Bronchial epithelial cell (primary cell): Measurements from ENCODE around the gene FNDC3B. TPM values are rescaled to one million over a fixed set of nuclear protein-coding genes. Genes with fewer than 3 reads are reported as not detected.

Experiments
- DNase-seq: peaks from one replicate; pipeline ENCODE4 v3.0.0-alpha.2; 2010; ENCODE audit warnings: low read depth
- FAIRE-seq: peaks from 2 replicates; lab custom pipeline; 2011; peaks lifted over from hg19 to GRCh38; lab: Jason Lieb, UNC
- H3K27me3 ChIP-seq: 2 replicates; pipeline ENCODE4 v1.5.1; 2011; ENCODE audit warnings: low read length; ENCODE audit not compliant: control insufficient read depth, insufficient read depth
- H3K36me3 ChIP-seq: 2 replicates; pipeline ENCODE4 v1.5.1; 2011; ENCODE audit warnings: low read length; ENCODE audit not compliant: control insufficient read depth, insufficient read depth
- H3K4me3 ChIP-seq: 2 replicates; pipeline ENCODE4 v1.5.1; 2011; ENCODE audit warnings: mild to moderate bottlenecking, low read depth, low read length, control low read depth
- total RNA-seq: library from RNA; depleted of rRNA; stranded (reverse); fragments of >200 nt; gene quantifications from 2 replicates; pipeline ENCODE4 v1.2.1, GENCODE V29; 2014
- TF ChIP-seq, protein P1 (sequence below): IDR thresholded peaks from 2 replicates; pipeline ENCODE4 v1.5.1; 2011; ENCODE audit warnings: mild to moderate bottlenecking, moderate library complexity, low read length, control low read depth, inconsistent platforms; ENCODE audit not compliant: insufficient read depth, severe bottlenecking

Gene FNDC3B
- total RNA-seq, 1 donor from 2014 or later = 39.2 TPM

GRCh38 chr3:172106989-172107388 lies 67.6 kb downstream of the FNDC3B start:
- H3K4me3 ChIP-seq = no peak overlapping the region
- H3K27me3 ChIP-seq = no peaks in the 10 kb centered on the region
- H3K36me3 ChIP-seq = no peaks in the 10 kb centered on the region
- TF ChIP-seq, protein P1, sequence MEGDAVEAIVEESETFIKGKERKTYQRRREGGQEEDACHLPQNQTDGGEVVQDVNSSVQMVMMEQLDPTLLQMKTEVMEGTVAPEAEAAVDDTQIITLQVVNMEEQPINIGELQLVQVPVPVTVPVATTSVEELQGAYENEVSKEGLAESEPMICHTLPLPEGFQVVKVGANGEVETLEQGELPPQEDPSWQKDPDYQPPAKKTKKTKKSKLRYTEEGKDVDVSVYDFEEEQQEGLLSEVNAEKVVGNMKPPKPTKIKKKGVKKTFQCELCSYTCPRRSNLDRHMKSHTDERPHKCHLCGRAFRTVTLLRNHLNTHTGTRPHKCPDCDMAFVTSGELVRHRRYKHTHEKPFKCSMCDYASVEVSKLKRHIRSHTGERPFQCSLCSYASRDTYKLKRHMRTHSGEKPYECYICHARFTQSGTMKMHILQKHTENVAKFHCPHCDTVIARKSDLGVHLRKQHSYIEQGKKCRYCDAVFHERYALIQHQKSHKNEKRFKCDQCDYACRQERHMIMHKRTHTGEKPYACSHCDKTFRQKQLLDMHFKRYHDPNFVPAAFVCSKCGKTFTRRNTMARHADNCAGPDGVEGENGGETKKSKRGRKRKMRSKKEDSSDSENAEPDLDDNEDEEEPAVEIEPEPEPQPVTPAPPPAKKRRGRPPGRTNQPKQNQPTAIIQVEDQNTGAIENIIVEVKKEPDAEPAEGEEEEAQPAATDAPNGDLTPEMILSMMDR = no peak
- DNase-seq (peak; percentile 69), FAIRE-seq (no peak)

- DNase-seq (no peak), FAIRE-seq (no peak)
- Histone ChIP-seq H3K36me3 (no peaks in the 10 kb centered on the region), H3K4me3 (no peak overlapping the region), H3K27me3 (no peaks in the 10 kb centered on the region)
- TF ChIP-seq, protein P1 = no peak
These were observed 68.0 kb downstream of the FNDC3B start for GRCh38 chr3:172107403-172107802.

DNA sequence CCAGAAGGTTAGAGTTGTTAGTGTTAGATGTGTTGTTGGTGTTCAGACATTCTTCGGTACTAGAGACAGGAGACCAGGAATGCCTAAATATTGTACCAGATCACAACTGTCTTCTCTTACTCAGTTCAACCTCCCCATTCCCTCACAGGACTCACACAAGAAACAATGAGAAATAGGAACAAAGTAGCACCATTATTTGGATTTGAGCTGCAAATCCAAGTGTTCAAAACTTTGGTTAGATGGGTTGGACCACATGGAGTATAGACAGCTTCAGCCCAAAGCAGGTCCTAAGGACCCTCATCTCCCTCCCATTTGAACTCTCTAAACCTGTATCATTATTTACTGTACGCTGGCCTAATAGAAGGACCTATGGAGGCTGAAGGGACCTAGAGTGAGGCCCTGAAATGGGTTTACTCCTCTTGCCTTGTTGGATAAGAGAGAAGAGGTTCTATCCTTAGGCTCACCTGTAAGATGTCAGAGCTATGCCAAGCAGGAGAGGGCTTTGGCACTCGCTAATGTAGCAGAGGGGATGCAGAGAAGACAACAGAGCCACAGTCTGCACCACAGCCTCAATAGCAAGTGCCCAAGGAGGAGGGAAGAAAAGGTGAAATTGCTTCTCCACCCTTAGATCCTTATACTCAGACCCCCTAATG lies 70.9 kb downstream of the FNDC3B start:
- FAIRE-seq = no peak
- no peak for DNase-seq
- Histone ChIP-seq H3K4me3 (no peak overlapping the region), H3K27me3 (no peaks in the 10 kb centered on the region), H3K36me3 (peaks cover 3% of the 10 kb centered on the region)
- TF ChIP-seq, protein P1 = no peak

- Histone ChIP-seq H3K27me3 (no peaks in the 10 kb centered on the region), H3K36me3 (peaks cover 6% of the 10 kb centered on the region), H3K4me3 (no peak overlapping the region)
- TF ChIP-seq, protein P1 = no peak
- no peak for DNase-seq
- FAIRE-seq = no peak
These were observed 71.8 kb downstream of the FNDC3B start for GRCh38 chr3:172111163-172111562.

DNA sequence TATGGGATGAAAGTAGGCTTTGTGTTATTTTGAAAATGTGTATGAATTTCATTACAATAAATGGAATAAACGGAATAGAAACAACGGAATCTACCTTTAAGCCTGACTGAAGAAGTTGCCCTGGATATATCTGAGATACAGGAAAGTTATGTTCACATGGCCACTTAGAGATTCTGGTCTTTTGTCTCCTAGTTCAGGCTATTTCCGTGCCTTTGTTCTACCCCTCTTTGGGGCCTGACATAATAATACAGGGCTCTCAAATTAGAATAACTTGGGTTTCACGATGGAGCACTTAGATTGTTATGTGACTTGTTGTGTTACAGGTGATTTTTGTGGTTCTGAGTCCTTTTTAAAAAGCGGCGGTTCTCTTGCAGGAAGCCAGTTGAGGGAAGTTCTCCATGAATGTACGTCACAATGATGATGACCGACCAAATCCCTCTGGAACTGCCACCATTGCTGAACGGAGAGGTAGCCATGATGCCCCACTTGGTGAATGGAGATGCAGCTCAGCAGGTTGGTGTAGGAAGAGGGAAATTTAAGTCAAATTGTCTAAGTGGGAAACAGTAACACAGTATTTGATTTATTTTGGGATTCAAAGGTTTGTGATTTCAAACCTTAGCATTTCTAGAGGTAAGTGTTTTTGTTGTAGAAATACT lies 72.8 kb downstream of the FNDC3B start:
- H3K36me3 ChIP-seq = peaks cover 6% of the 10 kb centered on the region
- no peaks in the 10 kb centered on the region for H3K27me3 ChIP-seq
- DNase-seq (no peak), FAIRE-seq (no peak)
- H3K4me3 ChIP-seq = no peak overlapping the region
- TF ChIP-seq, protein P1 = no peak
